Cerebellar cortex (tissue), 1 donor: ENCODE data around the gene EPB41L2.
"Not testable (repeated sequence)": the region's sequence is repeated elsewhere in the genome, so short reads cannot be mapped to it uniquely, and the experiment has no call there.

Source experiments
- DNase-seq: peaks from one replicate; pipeline ENCODE4 v3.0.0-alpha.2; 2015; ENCODE audit warnings: low spot score

The EPB41L2 gene

DNA sequence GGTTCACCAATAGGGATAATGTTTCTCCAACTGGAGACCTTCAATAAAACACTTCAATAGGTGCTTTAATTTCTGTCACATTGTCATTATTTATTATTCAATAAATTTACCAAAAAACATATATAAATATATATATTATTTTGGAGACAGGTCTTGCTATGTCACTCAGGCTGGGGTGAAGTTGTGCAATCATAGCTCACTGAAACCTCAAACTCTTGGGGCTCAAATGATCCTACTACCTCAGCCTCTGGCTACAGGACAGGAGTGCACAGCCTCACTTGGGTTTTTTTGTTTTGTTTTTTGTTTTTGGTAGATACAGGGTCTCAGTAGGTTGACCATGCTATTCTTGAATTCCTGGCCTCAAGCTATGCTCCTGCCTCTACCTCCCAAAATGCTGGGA lies 226.0 kb downstream of the EPB41L2 start:
- DNase-seq: no peak

DNA sequence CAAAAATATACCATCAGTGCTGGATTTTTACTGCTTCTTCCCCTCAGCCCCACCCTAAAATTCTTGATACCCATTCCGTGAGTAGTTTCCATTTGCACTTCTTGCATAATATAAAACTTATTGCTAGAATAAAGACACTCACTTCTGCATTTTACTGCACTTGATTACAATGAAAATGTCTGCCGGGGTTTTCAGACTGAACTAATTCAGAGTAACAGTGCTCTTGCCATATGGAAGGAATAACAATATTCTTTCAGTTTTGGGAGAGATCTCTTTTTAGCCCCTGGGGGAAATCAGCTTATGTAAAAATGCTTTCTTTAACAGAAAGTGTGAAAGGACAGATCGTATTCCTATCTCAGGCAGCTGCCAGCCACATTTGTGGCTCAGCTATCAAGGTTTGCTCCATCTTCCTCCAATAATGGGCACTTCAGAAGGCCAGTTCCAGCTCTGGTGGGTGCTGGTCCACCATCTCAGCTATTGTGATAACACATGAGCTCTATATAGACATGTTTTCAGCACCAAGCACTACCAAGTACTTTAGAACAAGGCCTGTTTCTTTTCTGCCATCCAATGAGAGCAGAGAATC lies 226.9 kb downstream of the EPB41L2 start:
- DNase-seq: no peak

DNA sequence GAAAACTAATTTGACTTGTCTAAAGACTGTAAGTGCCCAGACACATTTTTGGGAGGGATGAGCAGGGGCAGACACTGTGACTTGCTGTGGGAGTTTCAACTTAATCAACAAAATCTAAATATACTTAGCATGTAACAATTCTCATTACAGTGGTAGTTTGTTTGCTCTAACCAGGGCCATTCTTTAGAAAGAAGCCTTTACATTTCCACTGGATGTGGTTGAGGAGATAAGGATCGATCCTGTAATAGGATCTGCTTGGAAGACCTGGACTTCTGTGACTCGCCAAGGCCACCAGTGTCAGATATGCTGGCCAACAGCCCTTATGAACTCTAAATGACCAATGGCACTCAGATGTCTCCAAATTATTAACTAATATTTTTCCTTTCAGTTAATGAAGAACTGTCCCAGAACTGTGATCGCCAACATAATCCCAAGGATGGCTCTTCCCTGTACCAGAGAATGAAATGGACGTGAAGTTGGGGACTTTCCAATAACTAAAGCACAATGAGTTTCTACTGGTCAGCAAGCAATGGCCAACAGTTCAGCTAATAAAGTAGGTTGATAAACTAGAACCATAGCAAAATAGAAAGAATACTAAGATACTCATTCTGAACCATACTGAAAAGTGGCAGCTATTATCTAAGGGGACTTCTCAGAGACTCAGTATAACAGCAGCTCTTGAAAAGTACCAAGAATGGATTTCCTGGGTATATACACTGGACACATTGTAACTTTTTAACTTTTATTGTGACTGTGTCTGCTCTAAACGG lies 228.4 kb downstream of the EPB41L2 start:
- no peak for DNase-seq

- DNase-seq: no peak
Measured at GRCh38 chr6:130833569-130833968, 229.5 kb downstream of the EPB41L2 start.

GRCh38 chr6:130831607-130832006 lies 231.4 kb downstream of the EPB41L2 start:
- DNase-seq: no peak

- no peak for DNase-seq
Measured at GRCh38 chr6:130829333-130829910, 233.6 kb downstream of the EPB41L2 start.

- DNase-seq: no peak
Measured at GRCh38 chr6:130827247-130828149, 235.5 kb downstream of the EPB41L2 start, which contains the start of gene SMLR1. Gene SMLR1, plus strand, starts transcription at chr6:130827406. Its CDS starts 8 bp downstream, at chr6:130827414.

DNA sequence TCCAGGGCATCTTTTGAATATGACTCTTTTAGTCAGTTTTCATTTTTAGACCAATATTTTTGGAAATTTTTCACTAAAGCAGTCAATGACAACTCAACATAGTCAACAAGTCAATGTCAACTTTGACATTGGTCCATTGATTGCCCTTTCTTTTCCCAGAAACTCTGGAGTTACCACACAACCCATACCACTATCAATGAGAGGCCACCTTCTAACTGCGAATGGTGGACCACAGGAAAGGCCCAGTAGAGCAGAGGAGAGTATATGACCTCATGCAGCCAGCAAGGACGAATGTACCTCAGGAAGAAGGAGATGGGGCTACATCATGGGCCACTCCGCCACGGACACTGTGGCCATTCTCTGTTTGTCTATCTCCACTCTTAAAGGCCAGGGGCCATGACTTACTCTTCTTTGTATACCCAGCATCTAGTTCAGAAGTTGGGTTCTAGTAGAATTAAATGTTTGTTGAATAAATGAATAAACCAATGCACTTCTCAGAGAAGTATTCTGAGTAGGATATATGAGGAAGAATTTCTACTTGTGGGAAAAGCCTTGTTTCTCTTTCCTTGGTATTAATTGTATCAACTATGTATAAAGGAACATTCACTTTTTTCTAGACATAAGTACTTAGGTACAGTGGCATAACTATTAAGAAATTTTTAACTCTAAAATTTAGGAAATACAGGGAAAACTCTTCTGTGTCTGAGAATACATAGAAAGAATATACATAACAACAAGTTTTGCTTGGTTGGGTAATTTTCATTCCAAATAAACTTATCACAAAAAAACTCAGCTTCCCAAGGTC lies 236.4 kb downstream of the EPB41L2 start:
- no peak for DNase-seq

- no peak for DNase-seq
Measured at GRCh38 chr6:130825772-130826441, 237.1 kb downstream of the EPB41L2 start.

GRCh38 chr6:130824978-130825694 lies 237.9 kb downstream of the EPB41L2 start:
- DNase-seq: no peak

DNA sequence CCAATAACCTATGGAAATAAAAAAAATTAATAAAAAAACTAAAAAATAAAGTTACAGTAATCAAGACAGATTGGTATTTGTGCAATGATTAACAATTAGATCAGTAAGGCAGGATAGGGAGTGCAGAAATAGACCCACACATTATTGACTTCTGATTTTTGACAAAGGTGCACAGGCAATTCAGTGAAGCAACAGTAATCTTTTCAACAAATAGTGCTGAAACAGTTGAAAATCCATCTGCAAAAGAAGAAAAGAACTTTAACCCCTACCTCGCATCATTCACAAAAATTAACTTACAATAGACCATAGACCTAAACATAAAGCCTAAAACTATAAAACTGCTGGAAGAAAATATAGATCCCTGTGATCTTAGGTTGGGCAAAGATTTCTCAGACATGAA lies 240.3 kb downstream of the EPB41L2 start:
- DNase-seq: no peak

DNA sequence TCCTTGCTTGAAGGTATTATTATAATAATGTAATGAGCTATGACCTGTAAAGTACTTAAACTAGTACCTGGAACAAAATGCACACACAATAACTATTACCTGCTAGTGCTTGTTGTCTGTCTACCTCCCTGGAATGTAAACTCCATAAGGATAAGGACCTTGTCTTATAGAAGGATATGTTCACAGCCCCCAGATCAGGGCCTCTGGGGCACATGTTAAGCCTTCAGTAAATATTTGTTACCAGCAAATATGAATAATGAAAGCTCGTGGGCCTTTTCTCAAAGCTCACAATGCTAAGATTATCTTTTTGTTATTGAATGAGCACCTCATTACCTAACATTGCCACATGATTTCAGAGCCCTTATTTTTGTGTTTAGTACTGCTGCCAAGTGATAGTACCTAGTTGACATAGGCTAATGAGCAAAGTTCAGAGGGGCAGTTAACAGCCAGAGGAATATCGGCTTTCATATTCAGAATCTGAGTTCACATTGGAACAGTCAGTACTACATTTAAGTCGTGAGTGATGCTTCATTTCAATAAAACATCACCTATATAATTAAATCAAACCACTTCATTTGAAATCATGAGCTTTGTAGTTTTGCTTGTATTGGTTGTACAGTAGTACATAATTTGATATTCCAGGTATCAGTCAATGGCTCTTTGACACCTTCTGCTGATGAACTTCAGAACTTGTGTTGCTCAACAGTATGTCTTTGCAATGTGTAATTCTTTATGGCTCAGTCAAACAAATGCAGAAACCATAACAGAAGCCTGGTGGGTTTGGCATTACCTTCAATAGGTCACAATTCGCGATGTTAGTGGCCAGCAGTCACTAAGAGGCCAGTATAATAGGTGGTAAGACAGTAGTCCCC lies 247.6 kb downstream of the EPB41L2 start:
- DNase-seq: no peak

- DNase-seq: no peak
Measured at GRCh38 chr6:130814506-130814905, 248.5 kb downstream of the EPB41L2 start.

GRCh38 chr6:130811932-130812331 lies 251.1 kb downstream of the EPB41L2 start:
- DNase-seq: no peak

- DNase-seq: peak; percentile 13
Measured at GRCh38 chr6:130810307-130811030, 252.6 kb downstream of the EPB41L2 start.

- DNase-seq: not testable (repeated sequence)
Measured at GRCh38 chr6:130801368-130801767, 261.7 kb downstream of the EPB41L2 start.

DNA sequence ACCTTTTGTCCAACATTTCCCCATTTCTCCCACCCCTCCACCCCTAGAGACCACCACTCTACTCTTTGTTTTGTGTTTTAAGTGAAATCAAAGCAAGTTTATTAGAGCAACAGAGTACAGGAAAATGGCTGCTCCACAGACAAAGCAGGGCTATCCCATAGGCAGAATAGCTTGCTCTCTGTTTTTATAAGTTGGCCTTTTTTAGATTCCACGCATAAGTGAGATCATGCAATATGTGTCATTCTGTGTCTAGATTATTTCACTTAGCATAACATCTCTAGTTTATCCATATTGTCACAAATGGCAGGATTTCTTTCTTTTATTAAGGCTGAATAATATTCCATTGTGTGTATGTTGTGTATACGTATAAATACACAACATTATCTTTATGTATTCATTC lies 266.0 kb downstream of the EPB41L2 start:
- DNase-seq: no peak

DNA sequence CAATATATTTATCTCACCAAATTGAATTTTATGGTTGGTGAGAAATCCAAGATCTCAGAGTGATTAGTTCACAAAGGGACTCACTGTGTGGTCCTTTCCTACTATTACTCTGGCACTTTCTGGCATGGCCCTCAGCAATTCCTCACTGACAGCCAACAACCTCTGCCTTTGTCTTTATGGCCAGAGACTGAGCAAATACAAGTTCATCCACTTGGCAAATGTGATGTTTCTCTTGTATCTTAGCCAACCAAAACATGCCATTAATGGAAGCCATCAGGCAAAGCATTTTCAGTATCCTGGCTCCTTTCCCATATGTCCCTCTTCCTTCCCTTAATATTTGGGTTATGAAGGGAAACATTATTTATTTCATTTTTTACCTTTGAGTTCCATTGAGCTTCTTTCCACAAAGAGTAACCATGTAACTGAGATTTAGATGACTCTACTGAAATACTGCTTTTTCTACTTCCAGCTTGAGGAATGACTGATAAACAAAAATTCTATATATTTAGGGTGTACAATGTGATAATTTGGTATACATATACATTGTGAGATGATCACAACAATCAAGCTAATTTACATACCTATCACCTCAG lies 266.6 kb downstream of the EPB41L2 start:
- DNase-seq: no peak
